Inferior parietal cortex (tissue), 1 donor: ENCODE measurements around the gene TRIM50.
"Not testable (repeated sequence)": the region's sequence is repeated elsewhere in the genome, so short reads cannot be mapped to it uniquely, and the experiment has no call there.

Experiments used
- DNase-seq: peaks from one replicate; pipeline ENCODE4 v3.0.0-alpha.2; 2016; ENCODE audit errors: extremely low spot score

The TRIM50 gene

DNA sequence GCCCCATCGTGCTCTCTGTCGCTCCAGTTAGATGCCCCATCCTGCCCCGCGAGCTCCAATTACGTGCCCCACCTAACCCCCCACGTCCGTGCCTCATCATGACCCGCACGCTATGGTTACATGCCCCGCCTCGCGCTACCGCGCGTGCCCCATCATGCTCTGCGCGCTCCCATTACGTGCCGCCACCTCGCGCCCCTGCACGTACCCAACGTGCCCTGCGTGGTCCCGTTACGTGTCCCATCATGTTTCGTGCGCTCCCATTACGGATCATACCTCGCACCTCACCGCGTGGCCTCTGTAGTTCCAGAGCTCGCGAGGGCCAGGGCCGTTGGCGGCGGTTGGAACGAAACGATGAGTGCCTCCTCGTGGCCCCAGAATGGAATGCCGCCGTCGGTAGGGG, at the start of gene TRIM50, which contains the start of gene FKBP6:
TRIM50 (minus strand) TSS at position 161 of the 400 bp plus-strand sequence. CDS start 3,295 bp downstream, outside the sequence.
FKBP6 (plus strand) TSS at position 240 of the 400 bp plus-strand sequence. CDS start 268 bp downstream, outside the sequence.
- DNase-seq, result not testable (repeated sequence)

DNA sequence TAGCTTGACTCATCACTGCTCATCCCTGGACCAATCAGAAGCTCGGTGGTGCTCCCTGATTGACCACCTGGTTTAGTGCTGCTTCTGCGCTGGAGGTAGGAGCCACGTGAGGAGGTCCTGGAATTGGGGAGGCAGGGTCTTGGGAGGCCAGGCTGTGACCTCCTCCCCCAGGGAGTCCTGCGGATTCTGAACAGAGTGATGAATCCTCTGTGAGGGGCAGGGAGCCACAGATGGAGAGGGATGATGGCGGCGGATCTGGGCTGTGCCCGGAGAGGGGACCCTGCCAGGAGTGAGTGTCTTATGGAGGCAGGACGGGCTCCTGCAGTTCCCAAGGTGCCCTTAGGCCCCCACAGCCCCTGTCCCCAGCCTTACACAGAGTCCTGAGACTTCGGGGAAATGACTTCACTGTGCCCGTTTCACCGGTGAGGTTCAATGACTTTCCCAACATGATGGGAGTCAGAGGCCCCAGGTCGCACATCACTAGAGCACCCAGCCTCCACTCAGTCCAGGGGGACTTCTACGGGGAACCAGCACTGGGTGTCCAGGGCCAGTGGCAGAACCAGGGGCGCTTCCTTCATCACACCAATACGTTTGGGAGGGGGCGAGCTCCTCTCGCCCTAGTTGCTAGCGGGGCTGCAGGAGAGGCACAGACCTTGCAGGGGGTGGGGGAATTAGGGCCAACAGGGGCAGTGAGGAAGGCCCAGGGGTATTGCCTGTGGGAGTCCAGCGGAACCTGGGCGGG, 49.0 kb upstream of the TRIM50 start:
- no peak for DNase-seq

DNA sequence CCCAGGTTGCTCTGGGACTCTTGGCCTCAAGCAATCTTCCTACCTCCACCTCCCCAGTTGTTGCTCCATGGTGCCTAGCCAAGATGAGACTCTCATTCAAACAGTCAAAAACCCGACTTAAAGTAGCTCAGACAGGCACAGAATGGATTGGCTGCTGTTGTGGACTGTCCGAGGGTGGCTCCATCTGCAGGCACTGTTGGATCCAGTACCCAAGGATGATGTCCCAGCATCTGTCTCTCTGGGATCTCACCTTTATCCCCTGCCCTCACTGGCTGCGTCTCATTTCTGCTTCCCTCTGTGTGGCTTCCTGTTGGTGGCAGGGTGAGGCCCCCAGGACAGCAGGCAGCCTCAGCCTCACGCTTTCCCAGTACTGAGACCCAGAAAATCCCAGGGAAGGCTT, 48.4 kb upstream of the TRIM50 start:
- DNase-seq, result not testable (repeated sequence)

GRCh38 chr7:73373741-73374140, 45.9 kb upstream of the TRIM50 start:
- no peak for DNase-seq

DNA sequence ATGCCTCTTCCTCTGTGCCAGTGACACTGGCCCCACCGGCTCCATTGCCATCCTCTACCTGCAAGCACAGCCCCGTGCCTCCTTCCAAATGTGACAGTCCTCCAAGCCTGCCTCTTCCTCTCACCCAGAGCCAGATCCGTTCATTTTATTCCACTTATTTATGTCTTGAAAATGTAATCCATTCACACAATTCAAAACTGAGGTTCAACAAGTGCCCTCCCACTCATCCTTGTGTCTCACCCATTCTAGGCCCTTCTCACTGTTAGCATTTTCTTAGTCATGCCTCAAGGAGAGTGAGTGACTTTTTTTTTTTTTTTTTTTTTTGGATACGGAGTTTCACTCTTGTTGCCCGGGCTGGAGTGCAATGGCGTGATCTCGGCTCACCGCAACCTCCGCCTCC, 41.7 kb upstream of the TRIM50 start:
- DNase-seq, result no peak

- DNase-seq, result no peak
These were observed 41.1 kb upstream of the TRIM50 start for GRCh38 chr7:73369009-73369408.

GRCh38 chr7:73366990-73367389, 39.1 kb upstream of the TRIM50 start:
- DNase-seq, result no peak

- no peak for DNase-seq
These were observed 38.2 kb upstream of the TRIM50 start for GRCh38 chr7:73366127-73366526.

- no peak for DNase-seq
These were observed 36.3 kb upstream of the TRIM50 start for GRCh38 chr7:73364006-73364728.

DNA sequence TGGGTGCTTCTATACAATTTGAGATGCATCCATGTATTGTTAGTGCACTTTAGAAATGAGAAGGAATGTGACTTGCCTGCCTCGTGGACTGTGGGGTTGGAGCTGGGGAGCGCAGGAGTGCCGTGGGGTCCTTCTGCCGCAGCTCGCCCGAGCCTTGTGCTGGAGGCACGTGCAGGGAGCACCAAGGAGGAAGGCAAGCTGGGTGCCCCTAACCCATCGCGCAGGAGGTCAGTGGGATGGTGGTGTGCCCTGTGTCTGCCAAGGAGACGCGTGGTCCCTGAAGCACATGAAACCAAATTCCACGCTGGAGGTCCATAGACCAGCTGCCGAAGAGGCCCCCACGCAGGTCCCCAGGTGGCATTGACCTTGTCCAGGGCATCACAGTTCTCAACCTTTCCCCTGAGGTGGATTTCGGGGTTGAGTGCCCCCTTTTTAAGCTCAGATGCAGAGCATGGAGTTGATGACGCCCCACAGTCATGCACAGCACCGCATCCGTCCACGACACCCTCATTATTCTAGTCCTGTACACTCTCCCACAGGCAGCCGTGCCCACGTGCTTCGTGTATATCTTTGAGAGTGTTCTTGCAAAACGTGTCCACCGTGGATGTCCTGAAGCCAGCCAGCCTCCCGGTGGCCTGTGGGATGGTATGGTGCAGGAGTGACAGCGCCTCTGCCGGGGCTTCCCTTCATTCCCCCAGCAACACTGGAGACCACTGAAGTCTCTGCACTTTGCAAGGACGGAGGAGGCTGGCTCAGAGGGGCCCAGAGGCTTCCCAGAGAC, 35.5 kb upstream of the TRIM50 start:
- no peak for DNase-seq

DNA sequence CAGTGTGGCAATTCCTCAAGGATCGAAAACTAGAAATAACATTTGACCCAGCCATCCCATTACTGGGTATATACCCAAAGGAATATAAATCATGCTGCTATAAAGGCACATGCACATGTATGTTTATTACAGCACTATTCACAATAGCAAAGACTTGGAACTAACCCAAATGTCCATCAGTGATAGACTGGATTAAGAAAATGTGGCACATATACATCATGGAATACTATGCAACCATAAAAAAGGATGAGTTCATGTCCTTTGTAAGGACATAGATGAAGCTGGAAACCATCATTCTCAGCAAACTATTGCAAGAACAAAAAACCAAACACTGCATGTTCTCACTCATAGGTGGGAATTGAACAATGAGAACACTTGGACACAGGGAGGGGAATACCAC, 32.7 kb upstream of the TRIM50 start:
- DNase-seq, result not testable (repeated sequence)

- DNase-seq, result no peak
These were observed 32.0 kb upstream of the TRIM50 start for GRCh38 chr7:73359746-73360375.

DNA sequence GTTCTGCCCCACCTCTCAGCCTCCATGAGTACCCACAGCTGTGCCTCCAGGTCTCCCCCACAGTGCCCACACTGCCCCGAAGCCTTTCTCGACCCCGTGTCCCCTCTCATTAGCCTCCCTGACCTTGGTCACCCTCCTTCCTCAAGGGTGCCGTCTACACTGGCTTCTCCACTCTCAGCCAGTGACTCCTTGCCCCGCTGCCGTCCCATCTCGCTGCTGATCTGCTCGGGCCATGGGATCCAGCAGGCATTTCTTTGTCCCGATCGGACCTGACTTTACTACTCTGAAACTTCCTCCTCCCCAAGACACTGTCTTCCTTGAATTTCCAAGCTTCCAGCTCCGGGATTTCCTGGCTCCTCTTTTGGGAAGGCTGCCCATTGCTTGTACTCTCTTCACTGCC, 31.4 kb upstream of the TRIM50 start:
- DNase-seq, result no peak

- no peak for DNase-seq
These were observed 30.9 kb upstream of the TRIM50 start for GRCh38 chr7:73358590-73359275.

- DNase-seq, result no peak
These were observed 28.3 kb upstream of the TRIM50 start for GRCh38 chr7:73356159-73356558.

GRCh38 chr7:73354821-73355220, 26.9 kb upstream of the TRIM50 start:
- no peak for DNase-seq

DNA sequence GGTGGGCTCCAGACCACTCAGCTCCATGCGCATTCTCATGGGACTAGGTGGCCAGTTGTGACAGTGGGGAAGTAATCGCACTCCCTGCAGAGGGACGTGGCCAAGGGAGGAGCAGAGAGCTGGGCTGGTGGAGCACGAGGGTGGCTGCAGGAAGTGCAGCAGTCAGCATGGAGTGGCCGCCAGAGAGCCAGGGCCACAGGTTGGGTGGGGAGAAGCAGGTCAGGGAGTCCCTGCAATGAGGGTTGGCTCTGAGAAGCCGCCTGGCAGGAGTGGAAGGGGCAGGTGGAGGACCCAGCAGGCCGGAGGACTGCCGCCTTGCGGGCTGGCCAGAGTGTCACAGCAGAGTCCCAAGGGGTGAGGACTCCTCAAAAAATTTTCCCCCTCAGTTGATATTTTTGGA, 26.3 kb upstream of the TRIM50 start:
- no peak for DNase-seq

DNA sequence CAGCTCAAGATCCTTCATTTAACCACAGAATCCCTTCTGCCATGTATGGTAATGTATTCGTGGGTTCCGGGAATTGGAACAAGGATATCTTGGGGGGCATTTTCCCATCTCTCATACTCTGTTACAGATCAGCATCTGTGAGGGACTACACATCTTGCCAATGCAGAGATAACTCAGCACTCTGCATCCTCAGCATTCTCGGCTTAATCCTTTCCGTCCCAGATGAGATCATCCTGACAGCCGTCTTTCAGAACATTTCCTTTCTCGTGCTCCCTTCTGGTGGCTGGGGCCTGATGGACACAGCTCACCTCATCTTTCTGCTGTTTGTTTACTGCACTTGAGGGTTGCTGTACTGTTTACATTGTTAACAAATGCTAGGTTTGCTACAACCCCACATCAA, 25.4 kb upstream of the TRIM50 start:
- no peak for DNase-seq

DNA sequence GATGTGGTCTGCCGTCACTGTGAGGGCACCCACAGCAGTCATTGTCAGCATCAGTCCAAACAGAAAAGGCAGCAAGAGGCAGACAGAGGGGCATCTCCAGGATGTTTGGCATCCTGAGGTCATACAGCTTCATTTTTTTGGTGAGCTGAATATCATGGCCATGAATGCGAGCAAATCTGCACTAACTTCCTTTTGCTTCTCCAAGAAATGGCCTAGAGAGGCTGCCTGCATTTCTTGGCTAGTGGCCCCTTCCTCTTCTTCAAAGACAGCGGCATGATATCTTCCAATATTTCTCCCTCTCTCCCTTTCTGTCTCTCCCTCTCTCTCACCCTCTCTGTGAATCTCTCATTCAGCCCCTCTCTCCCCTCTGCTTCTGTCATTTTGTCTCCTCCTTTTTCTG, 24.9 kb upstream of the TRIM50 start:
- DNase-seq, result no peak

DNA sequence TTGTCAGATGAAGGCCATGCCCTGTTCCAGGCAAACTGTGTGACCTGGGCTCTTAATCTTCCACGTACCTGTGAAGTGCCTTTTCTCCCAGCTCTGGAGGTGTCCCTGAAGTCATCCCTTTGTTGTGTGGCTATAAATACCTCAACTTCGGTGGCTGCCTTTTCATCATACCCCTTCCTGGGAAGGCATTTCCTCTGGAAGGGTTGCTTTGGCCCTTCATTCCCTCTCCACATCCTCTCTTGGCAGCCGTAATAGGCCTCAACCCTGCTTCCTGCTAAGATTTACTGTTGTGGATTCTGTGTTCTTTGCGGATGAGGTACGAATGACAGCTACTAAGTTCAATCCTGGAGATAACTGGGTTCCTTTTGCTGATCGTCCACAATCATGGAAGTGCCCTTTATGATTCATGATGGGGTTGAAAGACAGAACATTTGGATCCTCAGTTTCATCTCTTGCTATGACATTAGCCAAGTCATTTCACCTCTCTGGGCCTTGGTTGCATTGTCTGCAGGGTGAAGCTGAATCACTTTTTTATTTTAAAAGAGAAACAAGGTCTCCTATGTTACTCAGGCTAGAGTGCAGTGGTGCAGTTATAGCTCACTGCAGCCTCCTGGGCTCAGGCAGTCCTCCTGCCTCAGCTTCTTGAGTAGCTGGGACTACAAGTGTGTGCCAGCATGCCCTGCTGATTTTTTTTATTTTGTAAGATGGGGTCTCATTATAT, 23.7 kb upstream of the TRIM50 start:
- DNase-seq, result no peak
